ENCODE measurements around the gene RTN4R. TPM values are rescaled to one million over a fixed set of nuclear protein-coding genes. Genes with fewer than 3 reads are reported as not detected.
"Not testable (repeated sequence)": the region's sequence is repeated elsewhere in the genome, so short reads cannot be mapped to it uniquely, and the experiment has no call there.

The RTN4R gene
- total RNA-seq, 1 donor from 2014 or later, result 4.2 TPM

GRCh38 chr22:20285473-20286311 lies 17.6 kb upstream of the RTN4R start:
- intact Hi-C loops (cut with DNase I), result loop anchor here (2.0 kb wide), 1 partner anchor 129 kb away; no protein-coding TSS in a partner anchor
- not testable (repeated sequence) for H3K36me3 ChIP-seq; DNase-seq (ENCODE audit: extremely low spot score in 2 of 2)

GRCh38 chr22:20284471-20285086 lies 16.5 kb upstream of the RTN4R start:
- no peaks in the 10 kb centered on the region for H3K36me3 ChIP-seq
- no peaks in the 10 kb centered on the region for H3K27me3 ChIP-seq
- intact Hi-C loops (cut with DNase I), result loop anchor here (2.0 kb wide), 1 partner anchor 128 kb away; no protein-coding TSS in a partner anchor
- no peaks in the 10 kb centered on the region for H3K4me1 ChIP-seq
- DNase-seq (ENCODE audit: extremely low spot score in 2 of 2), result no peak
- no peak overlapping the region for H3K27ac ChIP-seq
- TF ChIP-seq POLR2AphosphoS5 (IDR thresholded peaks at IDR 0.05; ENCODE audit: insufficient read depth in 1 of 2, low read depth in 1 of 2) (no peak), CTCF (IDR thresholded peaks at IDR 0.05) (no peak), POLR2A (IDR thresholded peaks at IDR 0.05) (no peak)
- no peaks in the 10 kb centered on the region for H3K9me3 ChIP-seq
- no peak overlapping the region for H3K4me3 ChIP-seq

More at GRCh38 chr22:20285473-20286311, 17.6 kb upstream of the RTN4R start:
- peak in 2 of 3 experiments; percentile 66 to 72 for TF ChIP-seq CTCF (IDR thresholded peaks at IDR 0.05)
- H3K27me3 ChIP-seq, H3K4me3 ChIP-seq, H3K27ac ChIP-seq, H3K4me1 ChIP-seq, H3K9me3 ChIP-seq: not testable (repeated sequence)

- Histone ChIP-seq H3K4me3 (no peak overlapping the region), H3K9me3 (no peaks in the 10 kb centered on the region), H3K27ac (no peak overlapping the region), H3K27me3 (no peaks in the 10 kb centered on the region), H3K4me1 (no peaks in the 10 kb centered on the region), H3K36me3 (no peaks in the 10 kb centered on the region)
- intact Hi-C loops (cut with DNase I), result loop anchor here (2.0 kb wide), 1 partner anchor 127 kb away; no protein-coding TSS in a partner anchor
- TF ChIP-seq POLR2A (IDR thresholded peaks at IDR 0.05) (no peak), POLR2AphosphoS5 (IDR thresholded peaks at IDR 0.05; ENCODE audit: insufficient read depth in 1 of 2, low read depth in 1 of 2) (no peak), CTCF (IDR thresholded peaks at IDR 0.05) (no peak)
- no peak for DNase-seq (ENCODE audit: extremely low spot score in 2 of 2)
These were observed 15.6 kb upstream of the RTN4R start for GRCh38 chr22:20283674-20284066.

GRCh38 chr22:20282901-20283673 lies 15.0 kb upstream of the RTN4R start:
- no peak overlapping the region for H3K27ac ChIP-seq
- no peak for DNase-seq (ENCODE audit: extremely low spot score in 2 of 2)
- intact Hi-C loops (cut with DNase I), result no loop called here
- no peaks in the 10 kb centered on the region for H3K4me1 ChIP-seq
- no peak for TF ChIP-seq POLR2AphosphoS5 (IDR thresholded peaks at IDR 0.05; ENCODE audit: insufficient read depth in 1 of 2, low read depth in 1 of 2)
- TF ChIP-seq POLR2A (IDR thresholded peaks at IDR 0.05), result no peak
- TF ChIP-seq CTCF (IDR thresholded peaks at IDR 0.05), result no peak
- no peaks in the 10 kb centered on the region for H3K27me3 ChIP-seq
- no peaks in the 10 kb centered on the region for H3K36me3 ChIP-seq
- no peaks in the 10 kb centered on the region for H3K9me3 ChIP-seq
- H3K4me3 ChIP-seq, result no peak overlapping the region
